Prostate gland (tissue), 2 donors: Measurements from ENCODE around the gene LIPC. TPM values are rescaled to one million over a fixed set of nuclear protein-coding genes. Genes with fewer than 3 reads are reported as not detected.

ENCODE experiments used
- DNase-seq: peaks from one replicate; pipeline ENCODE4 v3.0.0-alpha.2; 2019; ENCODE audit warnings: low spot score
- H3K27ac ChIP-seq, 2 donors: fragments of 200-600 bp; sonication (generic); 2 replicates each; pipeline ENCODE4 v1.5.1; 2017 to 2019
- H3K27me3 ChIP-seq: fragments of 200-600 bp; sonication (generic); replicated peaks from 2 replicates; pipeline ENCODE4 v1.5.1; 2019; ENCODE audit not compliant: insufficient read depth
- H3K36me3 ChIP-seq, 2 donors: fragments of 200-600 bp; sonication (generic); 1 replicate in 1 of 2; 2 replicates in 1 of 2; pipeline versions ENCODE4 v1.5.1 to v1.8.1; 2017 to 2019
- H3K4me1 ChIP-seq: fragments of 200-600 bp; sonication (generic); replicated peaks from 2 replicates; pipeline ENCODE4 v1.5.1; 2019
- H3K4me3 ChIP-seq, 2 donors: fragments of 200-600 bp; sonication (generic); 2 replicates each; pipeline ENCODE4 v1.5.1; 2017 to 2019
- H3K9me3 ChIP-seq: fragments of 200-600 bp; sonication (generic); 2 replicates; pipeline ENCODE4 v1.5.1; 2017
- CTCF ChIP-seq, 4 experiments: fragments of 200-600 bp in 2 of 4; fragments of 450-650 bp in 2 of 4; sonication (generic) in 2 of 4; IDR thresholded peaks; 1 replicate in 3 of 4; 2 replicates in 1 of 4; pipeline ENCODE4 v1.5.1; 2016 to 2019; ENCODE audit warnings: antibody characterized with exemption in 4 of 4, mild to moderate bottlenecking in 2 of 4, moderate library complexity in 2 of 4
- POLR2A ChIP-seq: fragments of 450-650 bp; IDR thresholded peaks from one replicate; pipeline ENCODE4 v1.6.1; 2016; ENCODE audit warnings: antibody characterized with exemption, mild to moderate bottlenecking
- POLR2AphosphoS5 ChIP-seq: sonication (generic); formaldehyde crosslinking; IDR thresholded peaks from one replicate; pipeline ENCODE4 v1.6.1; 2017; ENCODE audit warnings: antibody characterized with exemption
- WGBS: methylation state at CpG from one replicate; pipeline ENCODE4 v1.1.5; 2018; 5-methylcytosine and 5-hydroxymethylcytosine counted together
- intact Hi-C: fragments of 100-400 bp; cut with DNase I; formaldehyde crosslinking; loops from one replicate; pipeline ENCODE4 v1.14.2; 2022
- total RNA-seq, 2 donors: library from RNA; depleted of rRNA; stranded (reverse); fragments of >200 nt; gene quantifications; one replicate each; pipeline ENCODE4 v1.1.0, GENCODE V29; 2016

Gene LIPC
- total RNA-seq, 2 donors from 2014 or later, result 0.14 TPM; not detected in 1

DNA sequence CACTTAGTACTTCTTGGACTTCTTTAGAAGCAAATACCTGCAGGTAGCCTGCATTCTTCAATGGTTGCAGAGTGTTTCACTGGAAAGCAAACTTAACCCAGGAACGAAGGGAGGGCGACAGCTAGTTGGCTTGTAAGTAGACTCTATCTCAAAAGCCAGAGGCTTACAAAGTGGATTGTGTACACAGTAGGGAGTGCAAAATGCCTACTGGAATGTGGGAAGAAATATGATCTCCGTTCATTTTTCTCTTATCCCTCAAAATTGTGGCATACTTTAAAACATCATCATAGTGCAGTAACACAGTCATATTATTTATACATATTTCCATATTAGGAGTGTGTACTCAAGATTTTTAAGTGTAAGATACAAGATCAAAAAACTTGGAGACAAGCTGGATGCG lies 155.7 kb downstream of the LIPC start:
- Histone ChIP-seq H3K4me3 (no peak overlapping the region), H3K4me1 (no peaks in the 10 kb centered on the region), H3K27ac (no peak overlapping the region), H3K36me3 (no peaks in the 10 kb centered on the region), H3K27me3 (no peaks in the 10 kb centered on the region), H3K9me3 (no peaks in the 10 kb centered on the region)
- no peak for DNase-seq
- TF ChIP-seq POLR2A (no peak), POLR2AphosphoS5 (no peak), CTCF (IDR thresholded peaks at IDR 0.05) (no peak)
- intact Hi-C loops, result no loop called here
- WGBS, result 83% methylated on average over 4 of the region's 4 CpGs

DNA sequence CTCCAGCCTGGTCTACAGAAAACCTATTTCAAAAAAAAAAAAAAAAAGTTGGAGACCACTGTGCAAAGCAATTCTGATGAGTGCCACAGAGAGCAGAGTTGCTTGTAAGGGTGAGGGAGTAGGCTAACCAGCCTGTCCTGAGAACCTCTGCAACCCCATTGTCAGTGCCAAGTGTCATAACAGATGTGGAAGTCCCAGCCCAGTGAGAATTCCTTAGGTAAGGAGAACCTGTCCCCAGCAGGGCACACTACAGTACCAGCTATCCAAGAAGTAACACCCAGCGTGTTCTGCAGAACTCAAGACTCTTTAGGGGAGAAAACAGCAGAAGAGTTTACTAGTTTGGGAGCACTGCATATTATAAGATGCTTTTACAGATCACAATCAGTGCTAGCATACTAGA lies 156.3 kb downstream of the LIPC start:
- Histone ChIP-seq H3K36me3 (no peaks in the 10 kb centered on the region), H3K4me1 (no peaks in the 10 kb centered on the region), H3K27ac (no peak overlapping the region), H3K4me3 (no peak overlapping the region), H3K9me3 (no peaks in the 10 kb centered on the region), H3K27me3 (no peaks in the 10 kb centered on the region)
- intact Hi-C loops, result no loop called here
- DNase-seq, result no peak
- WGBS, result 52% methylated on average over 1 of the region's 1 CpG
- TF ChIP-seq POLR2AphosphoS5 (no peak), CTCF (IDR thresholded peaks at IDR 0.05) (no peak), POLR2A (no peak)

GRCh38 chr15:58589047-58589446 lies 157.3 kb downstream of the LIPC start:
- no peaks in the 10 kb centered on the region for H3K36me3 ChIP-seq
- 87% methylated on average over 3 of the region's 3 CpGs for WGBS
- no peaks in the 10 kb centered on the region for H3K27me3 ChIP-seq
- intact Hi-C loops, result no loop called here
- DNase-seq, result no peak
- H3K4me1 ChIP-seq, result no peaks in the 10 kb centered on the region
- H3K9me3 ChIP-seq, result no peaks in the 10 kb centered on the region
- no peak overlapping the region for H3K4me3 ChIP-seq
- TF ChIP-seq POLR2A, result no peak
- TF ChIP-seq CTCF (IDR thresholded peaks at IDR 0.05), result no peak
- TF ChIP-seq POLR2AphosphoS5, result no peak
- no peak overlapping the region for H3K27ac ChIP-seq

- Histone ChIP-seq H3K27ac (no peak overlapping the region), H3K4me3 (no peak overlapping the region), H3K27me3 (no peaks in the 10 kb centered on the region), H3K4me1 (no peaks in the 10 kb centered on the region), H3K36me3 (no peaks in the 10 kb centered on the region), H3K9me3 (no peaks in the 10 kb centered on the region)
- intact Hi-C loops, result no loop called here
- DNase-seq, result no peak
- WGBS, result 100% methylated on average over 1 of the region's 1 CpG
- TF ChIP-seq CTCF (IDR thresholded peaks at IDR 0.05) (no peak), POLR2AphosphoS5 (no peak), POLR2A (no peak)
These were observed 158.4 kb downstream of the LIPC start for GRCh38 chr15:58590236-58590635.

DNA sequence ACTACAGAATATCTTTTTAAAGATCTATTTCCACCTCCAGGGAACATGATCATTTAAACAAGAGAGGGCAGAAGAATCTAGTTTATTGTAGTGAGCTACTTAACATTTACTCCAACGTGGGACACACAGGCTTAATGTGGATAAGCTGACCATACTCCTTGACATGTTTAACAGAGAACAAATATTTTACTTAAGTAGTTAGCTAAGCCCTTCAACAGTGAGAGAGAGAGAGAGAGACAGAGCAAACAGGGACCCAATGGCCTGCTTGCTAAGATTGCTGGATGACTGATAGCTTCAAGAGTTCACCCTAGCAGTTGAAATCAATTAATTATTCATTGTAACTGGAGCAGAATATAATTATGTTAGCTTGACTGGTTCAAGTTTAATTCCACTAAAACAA lies 159.1 kb downstream of the LIPC start:
- Histone ChIP-seq H3K4me3 (no peak overlapping the region), H3K9me3 (no peaks in the 10 kb centered on the region), H3K36me3 (no peaks in the 10 kb centered on the region), H3K4me1 (no peaks in the 10 kb centered on the region), H3K27me3 (no peaks in the 10 kb centered on the region), H3K27ac (no peak overlapping the region)
- intact Hi-C loops, result no loop called here
- TF ChIP-seq CTCF (IDR thresholded peaks at IDR 0.05) (no peak), POLR2A (no peak)
- 33% methylated on average over 1 of the region's 1 CpG for WGBS
- DNase-seq, result no peak
